SK-N-SH (cell line): ENCODE measurements around the gene CPEB4. TPM values are rescaled to one million over a fixed set of nuclear protein-coding genes. Genes with fewer than 3 reads are reported as not detected.

Source experiments
- CTCF ChIA-PET: fragments of 300-600, 350-600 bp; formaldehyde crosslinking; extraction: SDS; loops from one replicate; lab custom pipeline; 2021; lab: Yijun Ruan, JAX
- POLR2A ChIA-PET: fragments of 350-600 bp; sonication (Branson Sonifier 250); formaldehyde crosslinking; extraction: SDS; loops from one replicate; lab custom pipeline; 2020; ENCODE audit warnings: antibody characterized with exemption, inconsistent platforms; lab: Yijun Ruan, JAX
- DNase-seq: peaks from one replicate; pipeline ENCODE4 v3.0.0; 2012
- H2AFZ ChIP-seq: fragments of 200-600 bp; sonication (generic); 2 replicates; pipeline ENCODE4 v1.8.1; 2016; ENCODE audit warnings: antibody characterized with exemption, mild to moderate bottlenecking, low read depth
- H3F3A ChIP-seq: fragments of 200-600 bp; sonication (generic); replicated peaks from 2 replicates; pipeline ENCODE3; 2016; ENCODE audit warnings: antibody characterized with exemption, mild to moderate bottlenecking; ENCODE audit not compliant: insufficient read depth
- H3K27ac ChIP-seq, 2 experiments: fragments of 200-500 bp in 1 of 2; fragments of 200-600 bp in 1 of 2; sonication (Bioruptor generic) in 1 of 2; sonication (generic), shearing (Covaris generic) in 1 of 2; 2 replicates each; pipeline versions ENCODE4 v1.5.1 to v1.6.1; 2014 to 2016; ENCODE audit warnings: low read depth in 2 of 2, inconsistent platforms in 1 of 2, low read length in 1 of 2, mild to moderate bottlenecking in 1 of 2, mixed read lengths in 1 of 2
- H3K27me3 ChIP-seq: fragments of 200-600 bp; sonication (generic), shearing (Covaris generic); 2 replicates; pipeline ENCODE4 v1.6.1; 2016; ENCODE audit warnings: mixed run types; ENCODE audit not compliant: insufficient read depth
- H3K36me3 ChIP-seq, 2 experiments: fragments of 200-500 bp in 1 of 2; fragments of 200-600 bp in 1 of 2; sonication (Bioruptor generic) in 1 of 2; sonication (generic) in 1 of 2; replicated peaks in 1 of 2; 2 replicates each; pipeline versions ENCODE3 to v1.5.1; 2014 to 2016; ENCODE audit warnings: low read length in 1 of 2, mild to moderate bottlenecking in 1 of 2; ENCODE audit not compliant: insufficient read depth in 2 of 2, control insufficient read depth in 1 of 2
- H3K4me1 ChIP-seq, 2 experiments: fragments of 200-500 bp in 1 of 2; fragments of 200-600 bp in 1 of 2; sonication (Bioruptor generic) in 1 of 2; sonication (generic), shearing (Covaris generic) in 1 of 2; 2 replicates each; pipeline versions ENCODE4 v1.5.1 to v1.6.1; 2014 to 2016; ENCODE audit warnings: low read depth in 1 of 2, low read length in 1 of 2, mixed run types in 1 of 2; ENCODE audit not compliant: insufficient read depth in 2 of 2, control insufficient read depth in 1 of 2
- H3K4me2 ChIP-seq: fragments of 200-600 bp; sonication (generic), shearing (Covaris generic); 2 replicates; pipeline ENCODE4 v1.6.1; 2017; ENCODE audit warnings: mixed run types
- H3K4me3 ChIP-seq, 2 experiments: fragments of 200-500 bp in 1 of 2; fragments of 200-600 bp in 1 of 2; sonication (Bioruptor generic) in 1 of 2; sonication (generic), shearing (Covaris generic) in 1 of 2; 2 replicates each; pipeline versions ENCODE4 v1.5.1 to v1.8.1; 2014 to 2016; ENCODE audit warnings: low read depth in 2 of 2, inconsistent platforms in 1 of 2, low read length in 1 of 2, mild to moderate bottlenecking in 1 of 2, mixed read lengths in 1 of 2, moderate library complexity in 1 of 2
- H3K79me2 ChIP-seq: fragments of 200-600 bp; sonication (generic); 2 replicates; pipeline ENCODE4 v1.8.1; 2017; ENCODE audit warnings: mild to moderate bottlenecking; ENCODE audit not compliant: insufficient read depth
- H3K9ac ChIP-seq: fragments of 200-600 bp; sonication (generic); 2 replicates; pipeline ENCODE4 v1.6.1; 2017; ENCODE audit warnings: mixed run types
- H3K9me2 ChIP-seq: fragments of 200-600 bp; sonication (generic); 2 replicates; pipeline ENCODE4 v1.6.1; 2017; ENCODE audit warnings: mixed run types
- H3K9me3 ChIP-seq: fragments of 200-600 bp; sonication (generic); 2 replicates; pipeline ENCODE4 v1.6.1; 2017; ENCODE audit warnings: mixed run types, mild to moderate bottlenecking, moderate library complexity
- H4K20me1 ChIP-seq: fragments of 200-600 bp; sonication (generic); 2 replicates; pipeline ENCODE4 v1.6.1; 2017; ENCODE audit warnings: mild to moderate bottlenecking, mixed run types; ENCODE audit not compliant: insufficient read depth
- CHD2 ChIP-seq: fragments of 150-350 bp; IDR thresholded peaks from 2 replicates; pipeline ENCODE4 v1.6.1; 2018; ENCODE audit warnings: low read length; ENCODE audit not compliant: partially characterized antibody
- ELF1 ChIP-seq: IDR thresholded peaks from 2 replicates; pipeline ENCODE4 v1.4.0; 2012
- EZH2phosphoT487 ChIP-seq: fragments of 200-600 bp; sonication (generic); IDR thresholded peaks from 2 replicates; pipeline ENCODE4 v1.6.1; 2017; ENCODE audit warnings: low read depth, mixed run types, mild to moderate bottlenecking, antibody characterized with exemption, moderate library complexity, borderline replicate concordance
- FOXJ3 ChIP-seq: sonication (generic); formaldehyde crosslinking; IDR thresholded peaks from 2 replicates; pipeline ENCODE4 v1.5.1; 2020; ENCODE audit warnings: mild to moderate bottlenecking, missing genetic modification reagents
- FOXM1 ChIP-seq: IDR thresholded peaks from 2 replicates; pipeline ENCODE4 v1.4.0; 2012; ENCODE audit warnings: low read depth, mild to moderate bottlenecking
- GABPA ChIP-seq: IDR thresholded peaks from 2 replicates; pipeline ENCODE4 v1.4.0; 2012; ENCODE audit warnings: low read depth, mild to moderate bottlenecking
- IRF3 ChIP-seq: fragments of 150-350 bp; IDR thresholded peaks from 2 replicates; pipeline ENCODE4 v1.6.1; 2016; ENCODE audit warnings: mild to moderate bottlenecking, low read depth, low read length
- MEF2A ChIP-seq: IDR thresholded peaks from 2 replicates; pipeline ENCODE4 v1.4.0; 2012; ENCODE audit warnings: low read depth, borderline replicate concordance
- MXI1 ChIP-seq: IDR thresholded peaks from 2 replicates; pipeline ENCODE4 v1.6.1; 2012; ENCODE audit warnings: mild to moderate bottlenecking, low read depth, low read length, improper control_type of control experiment
- NFIC ChIP-seq: IDR thresholded peaks from 2 replicates; pipeline ENCODE4 v1.4.0; 2012; ENCODE audit warnings: borderline replicate concordance
- NRF1 ChIP-seq: IDR thresholded peaks from 2 replicates; pipeline ENCODE4 v1.6.1; 2012; ENCODE audit warnings: low read depth, mild to moderate bottlenecking, low read length
- POLR2AphosphoS5 ChIP-seq: IDR thresholded peaks from 2 replicates; pipeline ENCODE4 v1.6.1; 2012; ENCODE audit warnings: low read depth, low read length
- RCOR1 ChIP-seq: fragments of 150-350 bp; IDR thresholded peaks from 2 replicates; pipeline ENCODE4 v1.6.1; 2017; ENCODE audit warnings: antibody characterized with exemption, low read length
- RXRA ChIP-seq: IDR thresholded peaks from 2 replicates; pipeline ENCODE4 v1.4.0; 2012; ENCODE audit warnings: low read depth, mild to moderate bottlenecking, borderline replicate concordance
- TAF1 ChIP-seq: IDR thresholded peaks from 2 replicates; pipeline ENCODE4 v1.6.1; 2012; ENCODE audit warnings: low read depth, mild to moderate bottlenecking, low read length, moderate library complexity, borderline replicate concordance
- TCF12 ChIP-seq: IDR thresholded peaks from 2 replicates; pipeline ENCODE4 v1.4.0; 2012
- TEAD4 ChIP-seq: IDR thresholded peaks from 2 replicates; pipeline ENCODE4 v1.4.0; 2012; ENCODE audit warnings: mild to moderate bottlenecking, borderline replicate concordance; ENCODE audit not compliant: insufficient read depth
- USF2 ChIP-seq: fragments of 150-350 bp; IDR thresholded peaks from 2 replicates; pipeline ENCODE4 v1.6.1; 2017; ENCODE audit warnings: antibody characterized with exemption, low read length, low read depth, borderline replicate concordance
- YY1 ChIP-seq: IDR thresholded peaks from 2 replicates; pipeline ENCODE4 v1.4.0; 2012; ENCODE audit warnings: low read depth, mild to moderate bottlenecking
- ZBTB33 ChIP-seq: IDR thresholded peaks from 2 replicates; pipeline ENCODE4 v1.4.0; 2012; ENCODE audit warnings: low read depth, borderline replicate concordance
- WGBS: methylation state at CpG from one replicate; pipeline ENCODE4 v1.1.6; 2017; ENCODE audit warnings: low lambda C conversion rate; 5-methylcytosine and 5-hydroxymethylcytosine counted together
- polyA plus RNA-seq, 3 experiments: library from polyadenylated mRNA; depleted of rRNA; stranded (reverse); fragments of >200 nt; gene quantifications; 2 replicates each; pipeline ENCODE4 v1.2.3, GENCODE V29; 2012
- TF ChIP-seq, protein P1 (sequence below): IDR thresholded peaks from 2 replicates; pipeline ENCODE4 v1.4.0; 2012; ENCODE audit warnings: low read depth
- TF ChIP-seq, protein P2 (sequence below): IDR thresholded peaks from 2 replicates; pipeline ENCODE4 v1.4.0; 2012; ENCODE audit warnings: low read depth, borderline replicate concordance
- TF ChIP-seq, protein P3 (sequence below): IDR thresholded peaks from 2 replicates; pipeline ENCODE4 v1.6.1; 2012; ENCODE audit warnings: mild to moderate bottlenecking, low read depth, low read length, moderate library complexity

The CPEB4 gene
- polyA plus RNA-seq, 1 of the 3 experiments (the other 2 are of a cell fraction), result 6.8 TPM

DNA sequence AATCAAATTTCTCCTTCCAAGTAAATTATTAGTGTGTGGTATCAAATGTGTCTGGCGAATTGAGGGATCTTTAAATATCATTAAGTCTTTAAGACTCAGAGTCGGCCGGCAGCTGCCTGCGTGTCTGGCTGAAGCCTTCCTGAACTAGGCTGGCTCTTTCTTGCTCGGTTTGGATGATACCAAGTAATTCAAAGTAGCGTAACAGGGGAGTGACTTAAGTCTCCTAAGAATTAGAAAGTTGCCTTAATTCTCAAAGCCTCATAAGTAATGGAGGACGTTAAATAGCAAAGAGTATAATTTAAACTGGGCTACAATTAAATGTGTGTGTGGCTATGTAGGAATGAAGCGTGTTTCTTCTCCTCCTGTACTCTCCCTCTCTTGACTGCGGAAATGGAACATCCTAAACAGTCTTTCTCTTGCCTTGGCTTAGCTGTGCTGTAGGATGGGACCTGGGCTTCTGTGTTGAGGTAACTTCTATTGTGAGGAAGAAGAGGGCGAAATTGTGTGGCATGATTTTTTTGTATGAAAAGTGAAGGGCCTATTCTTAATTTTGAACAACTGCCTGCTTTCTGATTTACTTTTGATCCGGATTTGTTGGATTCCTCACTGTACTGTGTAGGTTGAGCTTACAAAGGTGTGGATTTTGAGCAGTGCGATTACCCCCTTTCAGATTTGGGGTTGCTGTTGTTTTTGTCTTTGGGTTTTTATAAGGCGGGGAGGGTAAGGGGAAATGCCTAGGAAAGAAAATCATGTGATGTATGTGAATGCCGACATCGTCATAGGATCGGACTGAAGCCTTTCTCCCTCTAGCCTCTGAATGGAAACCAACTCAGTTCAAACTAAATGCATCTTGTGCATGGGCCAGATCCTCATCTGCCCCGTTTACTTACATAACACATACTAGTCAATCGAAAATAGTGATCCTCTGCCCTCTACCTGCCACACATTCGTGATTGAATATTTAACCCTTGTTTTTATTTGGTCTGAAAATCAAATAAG lies 29.9 kb downstream of the CPEB4 start:
- peaks cover 18% of the 10 kb centered on the region for H3F3A ChIP-seq
- peaks cover 68% of the 10 kb centered on the region for H3K79me2 ChIP-seq
- peak; percentile 53 for DNase-seq
- peak overlapping the region; percentile 41 for H2AFZ ChIP-seq
- H3K36me3 ChIP-seq, result peaks cover 0 to 6% of the 10 kb centered on the region in 2 experiments
- H3K4me3 ChIP-seq, result peak overlapping the region; percentile 65 to 70
- peak overlapping the region; percentile 79 for H3K4me2 ChIP-seq
- WGBS, result 3% methylated on average over 19 of the region's 19 CpGs
- no peaks in the 10 kb centered on the region for H3K9me2 ChIP-seq
- no peaks in the 10 kb centered on the region for H4K20me1 ChIP-seq
- H3K9ac ChIP-seq, result peak overlapping the region; percentile 90
- CTCF ChIA-PET, result no interaction called here
- H3K27me3 ChIP-seq, result no peaks in the 10 kb centered on the region
- H3K27ac ChIP-seq, result peak overlapping the region; percentile 94 to 96
- peaks cover 19 to 40% of the 10 kb centered on the region in 2 experiments; a peak in 3 of 4 replicates for H3K4me1 ChIP-seq
- no peaks in the 10 kb centered on the region for H3K9me3 ChIP-seq
- POLR2A ChIA-PET, result interaction anchor here (0.9 to 1.2 kb wide), 2 partner anchors 27 to 165 kb away, joined by 3 to 5 read pairs; no protein-coding TSS in a partner anchor
- TF ChIP-seq TEAD4 (no peak), MEF2A (no peak), EZH2phosphoT487 (no peak), TCF12 (no peak; the same call in 1 of the 2 replicates), POLR2AphosphoS5 (peak; percentile 95), MXI1 (0 out of 2 replicates have a peak, but pooled peaks have one; percentile 39), IRF3 (no peak), GABPA (no peak), RXRA (no peak), NRF1 (no peak), FOXJ3 (CRISPR knock-in tag) (no peak), USF2 (no peak), TAF1 (peak; percentile 87), YY1 (peak; percentile 41; the same call in 1 of the 2 replicates), FOXM1 (no peak), ZBTB33 (no peak), ELF1 (no peak), CHD2 (no peak), RCOR1 (no peak), NFIC (no peak)
- TF ChIP-seq, protein P1, sequence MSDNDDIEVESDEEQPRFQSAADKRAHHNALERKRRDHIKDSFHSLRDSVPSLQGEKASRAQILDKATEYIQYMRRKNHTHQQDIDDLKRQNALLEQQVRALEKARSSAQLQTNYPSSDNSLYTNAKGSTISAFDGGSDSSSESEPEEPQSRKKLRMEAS, result 0 out of 2 replicates have a peak, but pooled peaks have one; percentile 21
- TF ChIP-seq, protein P2, sequence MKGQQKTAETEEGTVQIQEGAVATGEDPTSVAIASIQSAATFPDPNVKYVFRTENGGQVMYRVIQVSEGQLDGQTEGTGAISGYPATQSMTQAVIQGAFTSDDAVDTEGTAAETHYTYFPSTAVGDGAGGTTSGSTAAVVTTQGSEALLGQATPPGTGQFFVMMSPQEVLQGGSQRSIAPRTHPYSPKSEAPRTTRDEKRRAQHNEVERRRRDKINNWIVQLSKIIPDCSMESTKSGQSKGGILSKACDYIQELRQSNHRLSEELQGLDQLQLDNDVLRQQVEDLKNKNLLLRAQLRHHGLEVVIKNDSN, result no peak
- TF ChIP-seq, protein P3, sequence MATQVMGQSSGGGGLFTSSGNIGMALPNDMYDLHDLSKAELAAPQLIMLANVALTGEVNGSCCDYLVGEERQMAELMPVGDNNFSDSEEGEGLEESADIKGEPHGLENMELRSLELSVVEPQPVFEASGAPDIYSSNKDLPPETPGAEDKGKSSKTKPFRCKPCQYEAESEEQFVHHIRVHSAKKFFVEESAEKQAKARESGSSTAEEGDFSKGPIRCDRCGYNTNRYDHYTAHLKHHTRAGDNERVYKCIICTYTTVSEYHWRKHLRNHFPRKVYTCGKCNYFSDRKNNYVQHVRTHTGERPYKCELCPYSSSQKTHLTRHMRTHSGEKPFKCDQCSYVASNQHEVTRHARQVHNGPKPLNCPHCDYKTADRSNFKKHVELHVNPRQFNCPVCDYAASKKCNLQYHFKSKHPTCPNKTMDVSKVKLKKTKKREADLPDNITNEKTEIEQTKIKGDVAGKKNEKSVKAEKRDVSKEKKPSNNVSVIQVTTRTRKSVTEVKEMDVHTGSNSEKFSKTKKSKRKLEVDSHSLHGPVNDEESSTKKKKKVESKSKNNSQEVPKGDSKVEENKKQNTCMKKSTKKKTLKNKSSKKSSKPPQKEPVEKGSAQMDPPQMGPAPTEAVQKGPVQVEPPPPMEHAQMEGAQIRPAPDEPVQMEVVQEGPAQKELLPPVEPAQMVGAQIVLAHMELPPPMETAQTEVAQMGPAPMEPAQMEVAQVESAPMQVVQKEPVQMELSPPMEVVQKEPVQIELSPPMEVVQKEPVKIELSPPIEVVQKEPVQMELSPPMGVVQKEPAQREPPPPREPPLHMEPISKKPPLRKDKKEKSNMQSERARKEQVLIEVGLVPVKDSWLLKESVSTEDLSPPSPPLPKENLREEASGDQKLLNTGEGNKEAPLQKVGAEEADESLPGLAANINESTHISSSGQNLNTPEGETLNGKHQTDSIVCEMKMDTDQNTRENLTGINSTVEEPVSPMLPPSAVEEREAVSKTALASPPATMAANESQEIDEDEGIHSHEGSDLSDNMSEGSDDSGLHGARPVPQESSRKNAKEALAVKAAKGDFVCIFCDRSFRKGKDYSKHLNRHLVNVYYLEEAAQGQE, result 0 out of 2 replicates have a peak, but pooled peaks have one; percentile 2
